Stimulated activated CD8-positive, alpha-beta memory T cell treated with anti-CD3 and anti-CD28 coated beads, Interleukin-2, amount 100 ng/mL, for 1 hour (primary cell): ENCODE data around the gene IFITM5.
"Not testable (repeated sequence)": the region's sequence is repeated elsewhere in the genome, so short reads cannot be mapped to it uniquely, and the experiment has no call there.

Experiments
- DNase-seq, 2 donors: peaks; one replicate each; pipeline ENCODE4 v3.0.0-alpha.2; 2020; ENCODE audit warnings: low read depth in 2 of 2

The IFITM5 gene

GRCh38 chr11:328012-328411, 28.7 kb upstream of the IFITM5 start:
- no peak for DNase-seq

- no peak for DNase-seq
Observed at GRCh38 chr11:327581-327923, 28.2 kb upstream of the IFITM5 start.

GRCh38 chr11:326842-327580, 27.7 kb upstream of the IFITM5 start:
- peak in 1 of 2 donors; percentile 38 for DNase-seq

GRCh38 chr11:326592-326841, 27.2 kb upstream of the IFITM5 start:
- DNase-seq: no peak

- no peak for DNase-seq
Observed at GRCh38 chr11:325796-326591, 26.7 kb upstream of the IFITM5 start.

- DNase-seq: not testable (repeated sequence)
Observed at GRCh38 chr11:324593-325517, 25.5 kb upstream of the IFITM5 start.

GRCh38 chr11:324156-324555, 24.8 kb upstream of the IFITM5 start:
- DNase-seq: no peak

- not testable (repeated sequence) for DNase-seq
Observed at GRCh38 chr11:319888-320273, 20.6 kb upstream of the IFITM5 start.

GRCh38 chr11:319121-319887, 20.0 kb upstream of the IFITM5 start:
- DNase-seq: not testable (repeated sequence)

GRCh38 chr11:318405-319120, 19.2 kb upstream of the IFITM5 start:
- not testable (repeated sequence) for DNase-seq

- not testable (repeated sequence) for DNase-seq
Observed at GRCh38 chr11:317668-318404, 18.5 kb upstream of the IFITM5 start.

- DNase-seq: no peak
Observed at GRCh38 chr11:316891-317301, 17.6 kb upstream of the IFITM5 start.

- DNase-seq: no peak
Observed at GRCh38 chr11:316031-316701, 16.8 kb upstream of the IFITM5 start.

- no peak for DNase-seq
Observed at GRCh38 chr11:315516-315994, 16.2 kb upstream of the IFITM5 start.

- DNase-seq: no peak
Observed at GRCh38 chr11:315051-315481, 15.7 kb upstream of the IFITM5 start.

GRCh38 chr11:314554-314875, 15.2 kb upstream of the IFITM5 start:
- not testable (repeated sequence) for DNase-seq

GRCh38 chr11:313787-314553, 14.6 kb upstream of the IFITM5 start, which contains the start of gene IFITM1:
Gene IFITM1, plus strand, starts transcription at chr11:314040. Its CDS starts 131 bp downstream, at chr11:314171.
- DNase-seq: no peak

GRCh38 chr11:313304-313786, 14.0 kb upstream of the IFITM5 start:
- DNase-seq: no peak
